Keratinocyte (primary cell): ENCODE measurements around the gene TGDS. TPM values are rescaled to one million over a fixed set of nuclear protein-coding genes. Genes with fewer than 3 reads are reported as not detected.

Experiments
- DNase-seq: peaks from one replicate; pipeline ENCODE4 v3.0.0-alpha.2; 2011; ENCODE audit warnings: low read depth, missing footprints, low spot score
- FAIRE-seq: peaks from 2 replicates; lab custom pipeline; 2011; peaks lifted over from hg19 to GRCh38; lab: Jason Lieb, UNC
- H2AFZ ChIP-seq: 2 replicates; pipeline ENCODE4 v1.6.0; 2012; ENCODE audit warnings: low read length, control low read depth, inconsistent platforms; ENCODE audit not compliant: control insufficient read depth
- H3K27ac ChIP-seq: 2 replicates; pipeline ENCODE4 v1.5.1; 2011; ENCODE audit warnings: low read length; ENCODE audit not compliant: control insufficient read depth, insufficient read depth
- H3K27me3 ChIP-seq: 3 replicates; pipeline ENCODE4 v1.6.0; 2011; ENCODE audit warnings: low read length; ENCODE audit not compliant: control insufficient read depth, insufficient read depth; ENCODE audit errors: extremely low read depth
- H3K36me3 ChIP-seq, 2 experiments: 2 replicates in 1 of 2; 3 replicates in 1 of 2; pipeline ENCODE4 v1.5.1; 2011; ENCODE audit warnings: low read length in 2 of 2, mild to moderate bottlenecking in 1 of 2; ENCODE audit not compliant: control insufficient read depth in 2 of 2, insufficient read depth in 2 of 2; ENCODE audit errors: extremely low read depth in 1 of 2
- H3K4me1 ChIP-seq: 3 replicates; pipeline ENCODE4 v1.5.1; 2011; ENCODE audit warnings: low read length; ENCODE audit not compliant: control insufficient read depth, insufficient read depth; ENCODE audit errors: extremely low read depth
- H3K4me2 ChIP-seq: 3 replicates; pipeline ENCODE4 v1.6.0; 2011; ENCODE audit warnings: low read depth, low read length; ENCODE audit not compliant: control insufficient read depth, insufficient read depth; ENCODE audit errors: extremely low read depth
- H3K4me3 ChIP-seq, 3 experiments: fragments of 200-600 bp in 1 of 3; sonication (generic) in 1 of 3; 2 replicates in 2 of 3; 3 replicates in 1 of 3; pipeline ENCODE4 v1.5.1; 2011 to 2016; ENCODE audit warnings: low read length in 3 of 3, mild to moderate bottlenecking in 3 of 3, control low read depth in 2 of 3, inconsistent platforms in 1 of 3, low read depth in 1 of 3, mixed read lengths in 1 of 3, mixed run types in 1 of 3, moderate library complexity in 1 of 3; ENCODE audit not compliant: control insufficient read depth in 2 of 3, insufficient read depth in 2 of 3; ENCODE audit errors: extremely low read depth in 1 of 3
- H3K79me2 ChIP-seq: 2 replicates; pipeline ENCODE4 v1.6.0; 2012; ENCODE audit warnings: low read length; ENCODE audit not compliant: control insufficient read depth, insufficient read depth
- H3K9ac ChIP-seq: 3 replicates; pipeline ENCODE4 v1.6.0; 2011; ENCODE audit warnings: low read length; ENCODE audit not compliant: control insufficient read depth, insufficient read depth; ENCODE audit errors: extremely low read depth
- H3K9me1 ChIP-seq: 3 replicates; pipeline ENCODE4 v1.6.0; 2011; ENCODE audit warnings: low read length; ENCODE audit not compliant: control insufficient read depth, insufficient read depth; ENCODE audit errors: extremely low read depth
- H3K9me3 ChIP-seq: 2 replicates; pipeline ENCODE4 v1.5.1; 2012; ENCODE audit warnings: low read depth, low read length; ENCODE audit not compliant: control insufficient read depth
- H4K20me1 ChIP-seq: 3 replicates; pipeline ENCODE4 v1.6.0; 2011; ENCODE audit warnings: low read length; ENCODE audit not compliant: control insufficient read depth, insufficient read depth; ENCODE audit errors: extremely low read depth
- EZH2 ChIP-seq: IDR thresholded peaks from one replicate; pipeline ENCODE4 v1.6.1; 2012; ENCODE audit warnings: inconsistent platforms, mild to moderate bottlenecking, low read length, moderate library complexity
- dilution Hi-C: fragments of 300-500 bp; cut with MboI; formaldehyde crosslinking; loops from one replicate; pipeline ENCODE4 v1.7.0; 2020; ENCODE audit warnings: low sequenced_read_pairs; ENCODE audit not compliant: extremely low pct_ligation_motif_present
- polyA plus RNA-seq, 5 experiments: library from polyadenylated mRNA; depleted of rRNA in 3 of 5; stranded (reverse) in 3 of 5; stranded (forward) in 1 of 5; unstranded in 1 of 5; fragments of >200 nt; gene quantifications; 1 replicate in 1 of 5; 2 replicates in 3 of 5; 3 replicates in 1 of 5; pipeline versions ENCODE4 v1.2.1 to v1.2.3, GENCODE V29; 2011 to 2012; ENCODE audit warnings: missing spikeins in 2 of 5, low read depth in 1 of 5, low replicate concordance in 1 of 5
- TF ChIP-seq, protein P1 (sequence below), 3 experiments: IDR thresholded peaks in 1 of 3; conservative IDR thresholded peaks in 1 of 3; optimal IDR thresholded peaks in 1 of 3; 2 replicates in 2 of 3; 3 replicates in 1 of 3; pipeline versions ENCODE3 to v1.5.1; 2011; ENCODE audit warnings: low read length in 3 of 3, mild to moderate bottlenecking in 3 of 3, moderate library complexity in 2 of 3, control low read depth in 1 of 3, inconsistent platforms in 1 of 3; ENCODE audit not compliant: insufficient read depth in 2 of 3; ENCODE audit errors: extremely low read depth in 1 of 3

Gene TGDS
- polyA plus RNA-seq, 1 donor (not counting 4 experiments of a cell fraction or from before 2014, with no cell fraction given), result 19.4 TPM

DNA sequence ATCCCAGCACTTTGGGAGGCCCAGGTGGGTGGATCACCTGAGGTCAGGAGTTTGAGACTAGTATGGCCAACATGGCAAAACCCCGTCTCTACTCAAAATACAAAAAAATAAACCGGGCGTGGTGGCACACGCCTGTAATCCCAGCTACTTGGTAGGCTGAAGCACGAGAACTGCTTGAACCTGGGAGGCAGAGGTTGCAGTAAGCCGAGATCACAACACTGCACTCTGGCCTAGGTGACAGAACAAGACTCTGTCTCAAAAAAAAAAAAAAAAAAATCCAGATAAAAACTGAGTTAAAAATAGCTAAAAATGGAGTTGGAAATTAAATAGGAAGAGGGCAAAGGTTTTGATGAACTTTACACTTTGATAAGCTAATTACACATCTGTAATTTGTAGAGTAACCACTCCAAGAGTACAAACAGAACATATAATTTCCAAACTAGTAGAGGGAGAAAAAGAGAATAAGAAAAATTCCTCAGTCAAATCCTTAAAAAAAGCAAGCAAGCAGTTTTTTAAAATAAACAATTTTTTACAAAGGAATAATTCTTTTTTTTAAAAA, 10.3 kb downstream of the TGDS start:
- Histone ChIP-seq H3K4me1 (no peaks in the 10 kb centered on the region), H3K4me2 (no peak overlapping the region), H2AFZ (no peak overlapping the region), H3K79me2 (peaks cover 12% of the 10 kb centered on the region), H3K9me1 (no peaks in the 10 kb centered on the region), H3K9me3 (no peaks in the 10 kb centered on the region), H3K27me3 (no peaks in the 10 kb centered on the region), H3K9ac (no peak overlapping the region), H3K27ac (no peak overlapping the region), H3K36me3 (peaks cover 6 to 13% of the 10 kb centered on the region in 2 experiments), H3K4me3 (no peak overlapping the region), H4K20me1 (no peaks in the 10 kb centered on the region)
- DNase-seq, result no peak
- TF ChIP-seq, protein P1, sequence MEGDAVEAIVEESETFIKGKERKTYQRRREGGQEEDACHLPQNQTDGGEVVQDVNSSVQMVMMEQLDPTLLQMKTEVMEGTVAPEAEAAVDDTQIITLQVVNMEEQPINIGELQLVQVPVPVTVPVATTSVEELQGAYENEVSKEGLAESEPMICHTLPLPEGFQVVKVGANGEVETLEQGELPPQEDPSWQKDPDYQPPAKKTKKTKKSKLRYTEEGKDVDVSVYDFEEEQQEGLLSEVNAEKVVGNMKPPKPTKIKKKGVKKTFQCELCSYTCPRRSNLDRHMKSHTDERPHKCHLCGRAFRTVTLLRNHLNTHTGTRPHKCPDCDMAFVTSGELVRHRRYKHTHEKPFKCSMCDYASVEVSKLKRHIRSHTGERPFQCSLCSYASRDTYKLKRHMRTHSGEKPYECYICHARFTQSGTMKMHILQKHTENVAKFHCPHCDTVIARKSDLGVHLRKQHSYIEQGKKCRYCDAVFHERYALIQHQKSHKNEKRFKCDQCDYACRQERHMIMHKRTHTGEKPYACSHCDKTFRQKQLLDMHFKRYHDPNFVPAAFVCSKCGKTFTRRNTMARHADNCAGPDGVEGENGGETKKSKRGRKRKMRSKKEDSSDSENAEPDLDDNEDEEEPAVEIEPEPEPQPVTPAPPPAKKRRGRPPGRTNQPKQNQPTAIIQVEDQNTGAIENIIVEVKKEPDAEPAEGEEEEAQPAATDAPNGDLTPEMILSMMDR (optimal IDR thresholded peaks at IDR 0.05 in 1 of 3, IDR thresholded peaks at IDR 0.05 in 1 of 3, conservative IDR thresholded peaks at IDR 0.05 in 1 of 3; ENCODE audit: extremely low read depth in 1 of 3, insufficient read depth in 2 of 3, low read length in 3 of 3), result no peak
- TF ChIP-seq EZH2, result no peak
- dilution Hi-C loops, result no loop called here
- no peak for FAIRE-seq

DNA sequence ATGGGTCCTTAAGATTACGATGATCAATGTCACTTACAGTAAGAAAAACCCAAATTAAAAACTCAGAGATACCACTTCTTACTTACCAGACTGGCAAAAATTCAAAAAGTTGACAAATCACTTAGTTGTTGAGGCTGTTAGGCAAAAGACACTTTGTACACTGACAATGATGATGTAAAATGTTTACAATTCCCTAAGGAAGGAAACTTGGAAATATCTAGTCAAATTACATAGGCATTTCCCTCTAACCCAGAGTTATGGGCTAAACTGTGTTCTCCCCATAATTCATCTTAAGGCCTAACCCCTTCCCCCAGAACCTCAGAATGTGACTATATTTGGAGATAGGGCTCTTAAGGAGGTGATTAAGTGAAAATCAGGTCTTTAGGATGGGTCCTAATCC, 12.0 kb downstream of the TGDS start:
- no peak overlapping the region for H2AFZ ChIP-seq
- peaks cover 17 to 18% of the 10 kb centered on the region in 2 experiments for H3K36me3 ChIP-seq
- H3K27me3 ChIP-seq, result no peaks in the 10 kb centered on the region
- H3K9ac ChIP-seq, result no peak overlapping the region
- no peaks in the 10 kb centered on the region for H4K20me1 ChIP-seq
- no peak overlapping the region for H3K4me3 ChIP-seq
- H3K4me1 ChIP-seq, result no peaks in the 10 kb centered on the region
- H3K4me2 ChIP-seq, result no peak overlapping the region
- DNase-seq (no peak), FAIRE-seq (no peak)
- no peak overlapping the region for H3K27ac ChIP-seq
- H3K79me2 ChIP-seq, result peaks cover 9% of the 10 kb centered on the region
- no peaks in the 10 kb centered on the region for H3K9me1 ChIP-seq
- TF ChIP-seq, protein P1 (optimal IDR thresholded peaks at IDR 0.05 in 1 of 3, IDR thresholded peaks at IDR 0.05 in 1 of 3, conservative IDR thresholded peaks at IDR 0.05 in 1 of 3; ENCODE audit: extremely low read depth in 1 of 3, insufficient read depth in 2 of 3, low read length in 3 of 3), result no peak
- no peak for TF ChIP-seq EZH2
- H3K9me3 ChIP-seq, result no peaks in the 10 kb centered on the region
- dilution Hi-C loops, result no loop called here
